WTC11 (cell line): Measurements from ENCODE around the gene CPE.

ENCODE experiments used
- CBFB ChIP-seq: sonication (generic); formaldehyde crosslinking; IDR thresholded peaks from 2 replicates; pipeline ENCODE4 v1.8.1; 2022; ENCODE audit warnings: mild to moderate bottlenecking, low read depth, missing genetic modification reagents
- CREB1 ChIP-seq: sonication (generic); formaldehyde crosslinking; IDR thresholded peaks from 2 replicates; pipeline ENCODE4 v1.8.0; 2023; ENCODE audit warnings: mild to moderate bottlenecking, missing genetic modification reagents
- MYBL2 ChIP-seq: sonication (generic); formaldehyde crosslinking; IDR thresholded peaks from 2 replicates; pipeline ENCODE4 v1.8.1; 2023; ENCODE audit warnings: mild to moderate bottlenecking, moderate library complexity, missing genetic modification reagents
- NFE2L1 ChIP-seq: sonication (generic); formaldehyde crosslinking; IDR thresholded peaks from 2 replicates; pipeline ENCODE4 v1.8.1; 2023; ENCODE audit warnings: missing genetic modification reagents
- NR1H2 ChIP-seq: sonication (generic); formaldehyde crosslinking; IDR thresholded peaks from 2 replicates; pipeline ENCODE4 v1.9.0; 2021; ENCODE audit warnings: mild to moderate bottlenecking, moderate library complexity, missing genetic modification reagents
- TEAD4 ChIP-seq: sonication (generic); formaldehyde crosslinking; IDR thresholded peaks from 2 replicates; pipeline ENCODE4 v1.8.0; 2022; ENCODE audit warnings: mild to moderate bottlenecking, missing genetic modification reagents
- TF ChIP-seq, protein P1 (sequence below): fragments of 200-600 bp; IDR thresholded peaks from 2 replicates; pipeline ENCODE4 v1.8.0; 2022; ENCODE audit warnings: antibody characterized with exemption
- TF ChIP-seq, protein P2 (sequence below): fragments of 250-450 bp; sonication (Bioruptor Pico); IDR thresholded peaks from 2 replicates; pipeline ENCODE4 v2.1.2; 2022; ENCODE audit warnings: mild to moderate bottlenecking, moderate library complexity
- TF ChIP-seq, protein P3 (sequence below): sonication (generic); formaldehyde crosslinking; IDR thresholded peaks from 2 replicates; pipeline ENCODE4 v1.8.0; 2022; ENCODE audit warnings: mild to moderate bottlenecking, missing genetic modification reagents

DNA sequence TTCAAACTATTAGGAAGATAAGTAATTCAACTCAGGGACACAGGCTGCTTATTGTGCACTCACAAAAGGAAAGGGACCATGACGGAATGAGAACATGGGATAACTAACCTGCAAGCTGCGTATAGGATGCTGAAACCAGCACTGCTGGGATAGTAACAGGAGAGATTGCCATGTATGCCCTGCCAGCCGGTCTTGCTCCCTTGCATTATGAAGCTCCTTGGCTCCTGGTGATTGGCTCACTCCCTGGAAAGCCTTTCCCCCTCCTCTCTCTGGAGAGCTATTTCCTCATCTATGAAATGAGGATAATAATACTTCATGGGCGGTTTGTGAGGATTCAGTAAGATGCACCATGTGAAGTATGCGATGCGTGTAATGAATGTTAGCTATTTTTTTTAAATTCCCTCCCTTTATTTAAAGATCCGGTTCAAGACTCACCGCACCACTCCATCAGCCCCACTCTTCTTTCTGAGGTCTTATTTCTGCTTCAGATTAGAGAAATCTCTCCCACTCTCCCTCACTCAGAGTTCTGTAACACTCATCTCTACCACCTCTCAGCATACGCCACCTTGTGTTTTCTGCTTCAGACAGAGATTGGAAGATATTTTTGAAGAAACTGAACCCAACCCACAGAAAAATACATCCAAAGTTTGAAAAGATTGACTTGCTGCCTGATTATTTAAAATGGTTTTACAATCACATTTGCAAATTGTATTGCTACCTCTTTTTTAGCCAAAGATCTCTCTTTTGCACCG lies 33.0 kb upstream of the CPE start:
- TF ChIP-seq, protein P1, sequence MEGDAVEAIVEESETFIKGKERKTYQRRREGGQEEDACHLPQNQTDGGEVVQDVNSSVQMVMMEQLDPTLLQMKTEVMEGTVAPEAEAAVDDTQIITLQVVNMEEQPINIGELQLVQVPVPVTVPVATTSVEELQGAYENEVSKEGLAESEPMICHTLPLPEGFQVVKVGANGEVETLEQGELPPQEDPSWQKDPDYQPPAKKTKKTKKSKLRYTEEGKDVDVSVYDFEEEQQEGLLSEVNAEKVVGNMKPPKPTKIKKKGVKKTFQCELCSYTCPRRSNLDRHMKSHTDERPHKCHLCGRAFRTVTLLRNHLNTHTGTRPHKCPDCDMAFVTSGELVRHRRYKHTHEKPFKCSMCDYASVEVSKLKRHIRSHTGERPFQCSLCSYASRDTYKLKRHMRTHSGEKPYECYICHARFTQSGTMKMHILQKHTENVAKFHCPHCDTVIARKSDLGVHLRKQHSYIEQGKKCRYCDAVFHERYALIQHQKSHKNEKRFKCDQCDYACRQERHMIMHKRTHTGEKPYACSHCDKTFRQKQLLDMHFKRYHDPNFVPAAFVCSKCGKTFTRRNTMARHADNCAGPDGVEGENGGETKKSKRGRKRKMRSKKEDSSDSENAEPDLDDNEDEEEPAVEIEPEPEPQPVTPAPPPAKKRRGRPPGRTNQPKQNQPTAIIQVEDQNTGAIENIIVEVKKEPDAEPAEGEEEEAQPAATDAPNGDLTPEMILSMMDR: no peak
- TF ChIP-seq CBFB (CRISPR knock-in tag) (no peak), MYBL2 (no peak), NFE2L1 (CRISPR knock-in tag) (no peak), CREB1 (CRISPR knock-in tag) (no peak), NR1H2 (CRISPR knock-in tag) (no peak), TEAD4 (CRISPR knock-in tag) (no peak)
- TF ChIP-seq, protein P2, sequence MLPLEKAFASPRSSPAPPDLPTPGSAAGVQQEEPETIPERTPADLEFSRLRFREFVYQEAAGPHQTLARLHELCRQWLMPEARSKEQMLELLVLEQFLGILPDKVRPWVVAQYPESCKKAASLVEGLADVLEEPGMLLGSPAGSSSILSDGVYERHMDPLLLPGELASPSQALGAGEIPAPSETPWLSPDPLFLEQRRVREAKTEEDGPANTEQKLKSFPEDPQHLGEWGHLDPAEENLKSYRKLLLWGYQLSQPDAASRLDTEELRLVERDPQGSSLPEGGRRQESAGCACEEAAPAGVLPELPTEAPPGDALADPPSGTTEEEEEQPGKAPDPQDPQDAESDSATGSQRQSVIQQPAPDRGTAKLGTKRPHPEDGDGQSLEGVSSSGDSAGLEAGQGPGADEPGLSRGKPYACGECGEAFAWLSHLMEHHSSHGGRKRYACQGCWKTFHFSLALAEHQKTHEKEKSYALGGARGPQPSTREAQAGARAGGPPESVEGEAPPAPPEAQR (CRISPR knock-in tag): no peak
- TF ChIP-seq, protein P3, sequence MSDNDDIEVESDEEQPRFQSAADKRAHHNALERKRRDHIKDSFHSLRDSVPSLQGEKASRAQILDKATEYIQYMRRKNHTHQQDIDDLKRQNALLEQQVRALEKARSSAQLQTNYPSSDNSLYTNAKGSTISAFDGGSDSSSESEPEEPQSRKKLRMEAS (CRISPR knock-in tag): no peak
